Measurements from ENCODE around the gene CEP89.
"Not testable (repeated sequence)": the region's sequence is repeated elsewhere in the genome, so short reads cannot be mapped to it uniquely, and the experiment has no call there.

The CEP89 gene

DNA sequence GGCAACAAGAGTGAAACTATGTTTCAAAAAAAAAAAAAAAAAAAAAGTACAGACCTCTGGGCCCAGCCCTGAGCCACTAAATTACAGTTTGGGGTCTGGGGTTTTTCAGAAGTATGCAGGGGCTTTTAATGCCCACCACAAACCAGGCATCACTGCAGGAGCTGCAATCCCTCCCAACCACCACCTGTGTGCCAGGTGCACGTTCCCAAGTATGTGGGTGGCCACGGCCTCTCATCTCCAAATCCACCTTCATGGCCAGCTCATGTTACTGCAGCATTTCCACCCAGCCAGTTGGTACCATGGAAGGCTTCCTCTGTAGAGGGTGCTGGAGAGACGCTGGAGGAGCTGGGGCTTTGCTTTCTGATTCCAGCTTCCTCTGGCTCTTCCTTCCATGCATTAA lies 26.5 kb downstream of the CEP89 start:
- DNase-seq (ENCODE audit: low spot score): peak; percentile 72

DNA sequence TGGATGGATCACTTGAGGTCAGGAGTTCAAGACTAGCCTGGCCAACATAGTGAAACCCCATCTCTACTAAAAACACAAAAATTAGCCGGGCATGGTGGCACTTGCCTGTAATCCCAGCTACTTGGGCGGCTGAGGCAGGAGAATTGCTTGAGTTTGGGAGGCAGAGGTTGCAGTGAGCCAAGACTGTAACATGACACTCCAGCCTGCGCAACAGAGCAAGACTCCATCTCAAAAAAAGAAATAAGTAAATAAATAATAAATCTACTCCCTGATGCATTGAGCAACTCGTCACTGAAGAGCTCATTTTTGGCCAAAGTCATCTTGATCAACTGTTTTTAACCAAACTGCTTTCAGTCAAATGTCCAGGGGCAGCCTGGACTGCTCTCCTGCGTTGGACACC lies 30.5 kb downstream of the CEP89 start:
- DNase-seq (ENCODE audit: low spot score): not testable (repeated sequence)

DNA sequence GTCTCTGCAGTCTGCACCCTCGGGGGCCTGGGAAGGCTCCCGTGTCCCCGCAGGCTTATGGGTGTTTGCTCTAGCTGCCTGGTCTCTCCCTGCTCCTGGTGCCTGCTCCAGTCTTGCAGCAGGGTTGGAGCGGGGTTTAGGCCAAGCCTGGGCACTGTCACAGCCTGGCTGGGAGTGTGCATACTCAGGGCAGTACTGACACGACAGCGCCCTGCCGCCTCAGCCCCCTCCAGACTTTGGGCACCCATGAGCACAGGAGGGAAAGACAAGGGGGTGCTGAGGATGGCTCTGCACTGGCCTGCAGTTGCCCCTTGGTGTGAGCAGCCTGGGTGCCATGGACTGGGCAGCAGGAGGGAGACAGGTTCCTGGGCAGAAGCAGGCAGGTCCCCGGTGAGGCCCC lies 35.7 kb downstream of the CEP89 start:
- DNase-seq (ENCODE audit: low spot score): no peak

- DNase-seq (ENCODE audit: low spot score): no peak
Observed at GRCh38 chr19:32935629-32936028, 36.1 kb downstream of the CEP89 start.

GRCh38 chr19:32933571-32933970 lies 38.2 kb downstream of the CEP89 start:
- DNase-seq (ENCODE audit: low spot score): no peak

DNA sequence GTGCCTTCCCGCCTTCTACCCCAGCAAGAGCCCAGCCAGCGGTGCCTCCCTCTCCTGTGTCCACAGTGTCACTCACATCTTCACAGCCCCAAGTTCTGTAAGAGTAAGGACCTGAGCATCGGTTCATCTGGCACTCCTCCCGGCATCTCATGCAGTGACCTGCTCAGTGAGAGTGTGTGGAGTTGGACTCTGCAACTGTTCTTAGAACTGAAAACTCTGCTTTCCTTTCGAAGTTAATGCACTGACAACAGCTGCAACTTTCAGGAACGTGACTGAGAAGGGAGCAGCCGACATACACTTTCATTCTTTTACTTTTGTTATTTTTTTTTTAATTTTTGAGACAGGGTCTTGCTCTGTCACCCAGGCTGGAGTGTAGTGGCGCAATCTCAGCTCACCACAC lies 41.2 kb downstream of the CEP89 start:
- no peak for DNase-seq (ENCODE audit: low spot score)

- DNase-seq (ENCODE audit: low spot score): no peak
Observed at GRCh38 chr19:32928806-32929205, 43.0 kb downstream of the CEP89 start.

DNA sequence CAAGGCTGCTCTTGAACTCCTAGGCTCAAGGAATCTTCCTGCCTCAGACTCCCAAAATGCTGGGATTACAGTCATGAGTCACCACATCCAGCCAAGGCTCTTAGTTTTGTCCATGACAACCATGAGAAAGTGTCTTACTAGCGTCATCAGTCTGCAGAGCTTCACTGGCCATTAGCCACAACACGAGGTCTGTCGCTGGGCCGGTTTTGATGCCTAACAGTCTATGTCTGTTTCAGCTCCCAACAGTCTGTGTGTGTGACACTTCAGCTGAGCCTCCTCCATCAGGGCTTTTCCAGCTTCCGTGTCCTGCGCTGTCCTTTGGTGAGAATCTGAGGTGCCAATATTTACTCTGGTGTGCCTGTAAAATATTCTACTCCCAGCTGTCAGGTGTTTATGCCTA lies 47.6 kb downstream of the CEP89 start:
- no peak for DNase-seq (ENCODE audit: low spot score)

DNA sequence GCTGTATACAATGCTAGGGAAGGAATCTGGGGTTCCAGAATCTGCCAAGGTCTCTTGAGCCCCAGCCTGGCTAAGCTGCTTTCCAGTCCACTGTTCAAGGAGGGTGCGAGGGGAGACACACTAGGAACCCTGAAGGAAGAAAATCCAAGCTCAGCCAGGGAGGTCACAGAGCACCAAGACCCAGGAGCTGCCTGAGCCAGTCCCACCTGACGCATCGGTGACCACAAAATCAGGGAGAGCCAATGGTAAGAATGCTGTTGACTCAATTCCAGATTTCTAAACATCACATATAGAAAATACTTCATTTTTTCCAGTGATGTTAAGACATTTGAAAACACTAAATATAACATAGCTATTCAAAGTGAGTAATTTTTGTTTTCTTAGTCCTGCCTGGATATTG lies 50.1 kb downstream of the CEP89 start:
- DNase-seq (ENCODE audit: low spot score): no peak

GRCh38 chr19:32919365-32919764 lies 52.4 kb downstream of the CEP89 start:
- no peak for DNase-seq (ENCODE audit: low spot score)

GRCh38 chr19:32917616-32917996 lies 54.2 kb downstream of the CEP89 start:
- no peak for DNase-seq (ENCODE audit: low spot score)

- no peak for DNase-seq (ENCODE audit: low spot score)
Observed at GRCh38 chr19:32916969-32917615, 54.7 kb downstream of the CEP89 start.

- DNase-seq (ENCODE audit: low spot score): no peak
Observed at GRCh38 chr19:32914879-32915660, 56.7 kb downstream of the CEP89 start.

DNA sequence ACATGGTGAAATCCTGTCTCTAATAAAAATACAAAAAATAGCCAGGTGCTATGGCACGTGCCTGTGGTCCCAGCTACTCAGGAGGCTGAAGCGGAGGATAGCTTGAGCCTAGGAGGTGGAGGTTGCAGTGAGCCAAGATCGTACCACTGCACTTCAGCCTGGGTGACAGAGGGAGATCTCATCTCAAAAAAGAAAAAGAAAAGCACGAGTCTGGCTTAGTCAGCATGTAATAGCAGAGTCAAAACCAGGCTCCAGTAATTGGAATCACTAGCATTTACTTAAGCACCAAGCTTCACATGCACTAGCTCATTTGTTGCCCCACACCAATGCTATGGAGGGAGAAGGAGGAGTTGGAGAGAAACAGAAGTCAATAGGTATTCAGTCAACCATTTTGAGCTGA lies 60.3 kb downstream of the CEP89 start:
- no peak for DNase-seq (ENCODE audit: low spot score)

DNA sequence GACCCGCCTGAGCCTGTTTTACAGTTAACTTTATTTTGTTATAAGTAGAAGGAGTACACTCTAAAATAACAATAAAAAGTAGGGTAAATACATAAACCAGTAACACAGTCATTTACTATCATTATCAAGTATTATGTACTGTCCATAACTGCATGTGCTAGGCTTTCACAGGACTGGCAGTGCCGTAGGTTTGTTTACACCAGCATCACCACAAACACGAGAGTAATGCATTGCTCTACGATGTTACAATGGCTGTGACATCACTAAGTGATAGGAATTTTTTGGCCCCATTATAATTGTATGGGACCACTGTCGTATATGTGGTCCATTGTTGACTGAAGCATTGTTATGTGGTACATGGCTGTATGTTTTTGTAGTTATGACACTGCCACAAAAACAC lies 60.9 kb downstream of the CEP89 start:
- no peak for DNase-seq (ENCODE audit: low spot score)

- no peak for DNase-seq (ENCODE audit: low spot score)
Observed at GRCh38 chr19:32910094-32910493, 61.7 kb downstream of the CEP89 start.

DNA sequence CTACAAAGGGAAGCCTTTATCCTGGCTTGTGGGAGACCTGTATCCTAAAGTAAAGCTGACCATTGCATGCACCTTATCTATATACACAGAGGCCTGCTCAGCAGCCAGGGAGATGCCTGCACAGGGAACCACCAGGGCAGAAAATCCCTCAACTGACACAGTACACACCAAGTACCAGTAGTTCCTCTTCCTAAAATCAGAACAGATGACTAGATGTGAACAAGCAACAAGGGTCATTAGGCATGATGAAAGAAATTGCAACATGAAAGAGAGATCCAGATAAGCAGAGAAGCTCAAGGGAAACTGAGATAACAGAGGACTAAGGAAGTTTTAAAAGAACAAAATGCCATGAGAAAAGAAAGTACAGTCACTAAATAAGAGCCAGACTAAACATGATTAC lies 62.5 kb downstream of the CEP89 start:
- DNase-seq (ENCODE audit: low spot score): no peak

DNA sequence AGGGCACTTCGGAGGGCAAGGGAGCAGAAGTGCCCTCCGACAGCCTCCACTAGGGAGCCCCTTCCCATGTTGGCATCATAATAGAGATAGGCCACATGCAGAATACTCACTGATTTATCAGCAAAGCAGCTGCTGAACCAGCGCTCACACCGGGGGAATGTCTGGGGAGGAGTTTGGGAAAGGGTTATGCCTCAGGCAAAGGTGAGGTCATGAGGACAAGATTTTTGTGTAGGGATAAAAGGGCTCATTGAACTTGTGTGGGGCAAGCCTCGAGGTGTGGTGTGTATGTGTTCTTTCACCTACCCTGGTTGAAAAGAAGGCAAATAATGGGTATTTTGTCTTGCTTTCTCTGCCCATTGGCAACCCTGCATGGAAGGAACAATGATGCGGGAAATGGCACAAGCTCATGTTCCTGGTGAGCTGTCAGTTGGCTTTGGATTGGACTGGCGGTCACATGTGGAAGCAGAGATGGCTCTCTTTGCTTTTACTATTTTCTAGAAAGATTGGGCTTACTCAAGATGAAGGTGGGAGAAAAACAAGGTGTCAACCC lies 63.0 kb downstream of the CEP89 start:
- no peak for DNase-seq (ENCODE audit: low spot score)

DNA sequence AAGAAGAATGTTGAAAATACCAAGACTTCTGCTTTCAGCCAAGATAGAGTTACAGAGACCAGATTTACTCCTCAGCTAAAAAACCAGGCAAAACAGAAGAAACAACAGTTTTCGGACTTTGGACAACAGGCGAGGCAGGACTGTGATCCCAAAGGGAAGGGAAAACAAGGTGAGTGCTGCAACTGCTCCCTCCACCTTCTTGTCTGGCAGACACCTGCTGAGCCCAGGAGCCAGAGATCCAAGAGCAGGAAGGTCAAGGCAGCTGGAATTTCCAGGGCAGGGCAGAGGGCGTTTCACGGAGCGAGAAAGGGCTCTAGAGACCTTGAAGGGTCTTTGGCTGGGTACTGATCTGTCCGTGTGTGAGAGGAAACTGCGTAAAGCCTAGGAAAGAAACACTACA lies 69.3 kb downstream of the CEP89 start:
- DNase-seq (ENCODE audit: low spot score): no peak

GRCh38 chr19:32901504-32902161 lies 70.1 kb downstream of the CEP89 start:
- DNase-seq (ENCODE audit: low spot score): peak; percentile 53

DNA sequence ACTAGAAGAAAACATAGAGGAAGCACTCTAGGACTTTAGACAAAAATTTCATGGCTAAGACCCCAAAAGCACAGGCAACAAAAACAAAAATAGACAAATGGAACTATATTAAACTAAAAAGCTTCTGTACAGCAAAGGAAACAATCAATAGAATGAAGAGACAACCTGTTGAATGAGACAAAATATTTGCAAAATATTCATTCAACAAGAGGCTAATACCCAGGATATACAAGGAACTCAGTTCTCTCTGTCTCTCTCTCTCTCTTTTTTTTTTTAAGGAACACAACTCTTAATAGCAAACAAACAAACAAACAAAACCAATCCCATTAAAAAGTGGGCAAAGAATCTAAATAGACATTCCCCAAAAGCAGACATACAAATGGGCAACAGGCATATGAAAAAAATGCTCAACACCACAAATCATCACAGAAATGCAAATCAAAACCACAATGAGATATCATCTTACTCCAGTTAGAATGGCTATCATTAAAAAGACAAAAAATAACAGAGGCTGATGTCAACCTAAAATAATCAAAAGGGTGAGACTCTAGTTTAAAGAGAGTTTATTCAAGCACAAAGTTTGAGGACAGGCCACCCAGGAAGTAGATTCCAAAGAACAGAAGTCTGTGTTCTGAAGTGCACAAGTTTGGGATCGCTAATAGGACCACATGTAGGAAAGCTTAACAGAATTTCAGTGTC lies 75.1 kb downstream of the CEP89 start:
- no peak for DNase-seq (ENCODE audit: low spot score)

DNA sequence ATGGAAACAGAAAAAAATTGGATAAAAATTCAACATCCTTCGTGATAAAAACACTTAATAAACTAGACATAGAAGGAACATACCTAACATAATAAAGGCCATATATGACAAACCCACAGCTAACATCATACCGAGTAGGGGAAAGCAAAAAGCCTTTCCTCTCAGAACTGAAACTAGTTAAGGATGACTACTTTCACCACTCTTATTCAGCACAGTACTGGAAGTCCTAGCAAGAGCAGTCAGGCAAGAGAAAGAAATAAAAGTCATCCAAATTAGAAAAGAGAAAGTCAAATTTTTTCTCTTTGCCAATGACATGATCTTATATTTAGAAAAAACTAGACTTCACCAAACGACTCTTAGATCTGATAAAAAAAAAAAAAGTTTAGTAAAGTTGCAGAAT lies 76.4 kb downstream of the CEP89 start:
- no peak for DNase-seq (ENCODE audit: low spot score)

Data from SW480 (cell line).